ENCODE data around the gene ACAP3. TPM values are rescaled to one million over a fixed set of nuclear protein-coding genes. Genes with fewer than 3 reads are reported as not detected.
A peak's percentile ranks its signal among the peaks of the same experiment; 100 is the strongest.

ACAP3 gene
- total and polyA plus RNA-seq, 3 experiments from 2014 or later = 6.9 to 38.8 (median 36.4) TPM

- POLR2A ChIA-PET = no interaction called here
- H3K4me1 ChIP-seq (ENCODE audit: insufficient read depth, low read length) = peaks cover 31% of the 10 kb centered on the region
- no peaks in the 10 kb centered on the region for H3K27me3 Mint-ChIP-seq
- DNase-seq = no peak
- H3K4me1 Mint-ChIP-seq = peaks cover 15 to 26% (median 22%) of the 10 kb centered on the region in 3 donors
- H3K27ac ChIP-seq (ENCODE audit: low read depth, low read length) = no peak overlapping the region
- H3K4me3 ChIP-seq (ENCODE audit: low read length) = no peak overlapping the region
- H3K36me3 Mint-ChIP-seq = no peaks in the 10 kb centered on the region
- no peaks in the 10 kb centered on the region for H3K9me3 Mint-ChIP-seq
- peak overlapping the region in 1 of 7 donors; percentile 40 for H3K4me3 Mint-ChIP-seq
- H3K9me3 ChIP-seq (ENCODE audit: low read length) = no peaks in the 10 kb centered on the region
- no peaks in the 10 kb centered on the region for H3K36me3 ChIP-seq (ENCODE audit: insufficient read depth, low read length)
- no peaks in the 10 kb centered on the region for H3K27me3 ChIP-seq (ENCODE audit: insufficient read depth, low read length, poor library complexity, severe bottlenecking)
- H3K27ac Mint-ChIP-seq = no peak overlapping the region
- CTCF ChIA-PET = interaction anchor here (0.8 kb wide), 1 partner anchor 16 kb away, joined by 3 read pairs; no protein-coding TSS in a partner anchor
Measured at GRCh38 chr1:1302951-1303509, 4.7 kb downstream of the ACAP3 start.

- ChIA-PET POLR2A (no interaction called here), CTCF (interaction anchor here (0.8 to 1.5 kb wide), 2 partner anchors 10 to 15 kb away, joined by 3 read pairs; no protein-coding TSS in a partner anchor)
- no peak for DNase-seq
Measured at GRCh38 chr1:1302006-1302430, 5.7 kb downstream of the ACAP3 start.

GRCh38 chr1:1300352-1300739, 7.4 kb downstream of the ACAP3 start:
- H3K27me3 ChIP-seq (ENCODE audit: insufficient read depth, low read length, poor library complexity, severe bottlenecking) = no peaks in the 10 kb centered on the region
- H3K9me3 ChIP-seq (ENCODE audit: low read length) = no peaks in the 10 kb centered on the region
- Mint-ChIP-seq H3K4me1 (peaks cover 0 to 8% (median 7%) of the 10 kb centered on the region in 3 donors), H3K9me3 (no peaks in the 10 kb centered on the region), H3K4me3 (no peak overlapping the region), H3K27me3 (no peaks in the 10 kb centered on the region), H3K27ac (no peak overlapping the region), H3K36me3 (no peaks in the 10 kb centered on the region)
- ChIA-PET POLR2A (interaction anchor here (0.7 kb wide), 1 partner anchor 10 kb away, joined by 4 read pairs; no protein-coding TSS in a partner anchor), CTCF (interaction anchor here (1.2 to 1.6 kb wide), 2 partner anchors 9 to 184 kb away, joined by 4 to 6 read pairs; partner anchors contain the start of gene C1orf159)
- no peak overlapping the region for H3K4me3 ChIP-seq (ENCODE audit: low read length)
- no peak overlapping the region for H3K27ac ChIP-seq (ENCODE audit: low read depth, low read length)
- H3K4me1 ChIP-seq (ENCODE audit: insufficient read depth, low read length) = peaks cover 10% of the 10 kb centered on the region
- H3K36me3 ChIP-seq (ENCODE audit: insufficient read depth, low read length) = no peaks in the 10 kb centered on the region
- DNase-seq = no peak

More at GRCh38 chr1:1302006-1302430, 5.7 kb downstream of the ACAP3 start:
- H3K36me3 ChIP-seq (ENCODE audit: insufficient read depth, low read length) = no peaks in the 10 kb centered on the region
- Mint-ChIP-seq H3K36me3 (no peaks in the 10 kb centered on the region), H3K9me3 (no peaks in the 10 kb centered on the region), H3K4me1 (peaks cover 13 to 24% (median 20%) of the 10 kb centered on the region in 3 donors), H3K27me3 (no peaks in the 10 kb centered on the region), H3K27ac (no peak overlapping the region), H3K4me3 (no peak overlapping the region)
- H3K27me3 ChIP-seq (ENCODE audit: insufficient read depth, low read length, poor library complexity, severe bottlenecking) = no peaks in the 10 kb centered on the region
- no peak overlapping the region for H3K4me3 ChIP-seq (ENCODE audit: low read length)
- no peak overlapping the region for H3K27ac ChIP-seq (ENCODE audit: low read depth, low read length)
- H3K9me3 ChIP-seq (ENCODE audit: low read length) = no peaks in the 10 kb centered on the region
- H3K4me1 ChIP-seq (ENCODE audit: insufficient read depth, low read length) = peaks cover 27% of the 10 kb centered on the region

- ChIA-PET CTCF (interaction anchor here (1.2 to 1.6 kb wide), 2 partner anchors 9 to 184 kb away, joined by 4 to 6 read pairs; partner anchors contain the start of gene C1orf159), POLR2A (interaction anchor here (0.7 kb wide), 1 partner anchor 11 kb away, joined by 4 read pairs; no protein-coding TSS in a partner anchor)
- no peak overlapping the region for H3K4me3 Mint-ChIP-seq
- Histone ChIP-seq H3K4me1 (ENCODE audit: insufficient read depth, low read length) (peaks cover 5% of the 10 kb centered on the region), H3K4me3 (ENCODE audit: low read length) (no peak overlapping the region), H3K9me3 (ENCODE audit: low read length) (no peaks in the 10 kb centered on the region), H3K27ac (ENCODE audit: low read depth, low read length) (no peak overlapping the region), H3K27me3 (ENCODE audit: insufficient read depth, low read length, poor library complexity, severe bottlenecking) (no peaks in the 10 kb centered on the region), H3K36me3 (ENCODE audit: insufficient read depth, low read length) (no peaks in the 10 kb centered on the region)
- peaks cover 0 to 5% (median 3%) of the 10 kb centered on the region in 3 donors for H3K4me1 Mint-ChIP-seq
- no peaks in the 10 kb centered on the region for H3K27me3 Mint-ChIP-seq
- no peak for DNase-seq
- no peak overlapping the region for H3K27ac Mint-ChIP-seq
- H3K36me3 Mint-ChIP-seq = no peaks in the 10 kb centered on the region
- H3K9me3 Mint-ChIP-seq = no peaks in the 10 kb centered on the region
Measured at GRCh38 chr1:1299686-1300351, 7.9 kb downstream of the ACAP3 start.

GRCh38 chr1:1298861-1299685, 8.7 kb downstream of the ACAP3 start:
- Mint-ChIP-seq H3K27me3 (no peaks in the 10 kb centered on the region), H3K36me3 (no peaks in the 10 kb centered on the region), H3K9me3 (no peaks in the 10 kb centered on the region), H3K4me3 (no peak overlapping the region), H3K27ac (no peak overlapping the region), H3K4me1 (peaks cover 0 to 5% (median 0%) of the 10 kb centered on the region in 3 donors)
- no peak overlapping the region for H3K4me3 ChIP-seq (ENCODE audit: low read length)
- no peak for DNase-seq
- H3K27me3 ChIP-seq (ENCODE audit: insufficient read depth, low read length, poor library complexity, severe bottlenecking) = no peaks in the 10 kb centered on the region
- POLR2A ChIA-PET = no interaction called here
- H3K4me1 ChIP-seq (ENCODE audit: insufficient read depth, low read length) = no peaks in the 10 kb centered on the region
- H3K9me3 ChIP-seq (ENCODE audit: low read length) = no peaks in the 10 kb centered on the region
- H3K27ac ChIP-seq (ENCODE audit: low read depth, low read length) = no peak overlapping the region
- no peaks in the 10 kb centered on the region for H3K36me3 ChIP-seq (ENCODE audit: insufficient read depth, low read length)
- CTCF ChIA-PET = interaction anchor here (1.6 kb wide), 1 partner anchor 8 kb away, joined by 6 read pairs; no protein-coding TSS in a partner anchor

GRCh38 chr1:1297802-1298424, 9.8 kb downstream of the ACAP3 start:
- DNase-seq = no peak
- no peaks in the 10 kb centered on the region for H3K36me3 Mint-ChIP-seq
- no peak overlapping the region for H3K4me3 Mint-ChIP-seq
- Histone ChIP-seq H3K4me1 (ENCODE audit: insufficient read depth, low read length) (no peaks in the 10 kb centered on the region), H3K9me3 (ENCODE audit: low read length) (no peaks in the 10 kb centered on the region), H3K27me3 (ENCODE audit: insufficient read depth, low read length, poor library complexity, severe bottlenecking) (no peaks in the 10 kb centered on the region), H3K27ac (ENCODE audit: low read depth, low read length) (no peak overlapping the region), H3K4me3 (ENCODE audit: low read length) (no peak overlapping the region), H3K36me3 (ENCODE audit: insufficient read depth, low read length) (no peaks in the 10 kb centered on the region)
- no peak overlapping the region for H3K27ac Mint-ChIP-seq
- no peaks in the 10 kb centered on the region for H3K27me3 Mint-ChIP-seq
- no peaks in the 10 kb centered on the region for H3K9me3 Mint-ChIP-seq
- CTCF ChIA-PET = no interaction called here
- peaks cover 0 to 5% (median 0%) of the 10 kb centered on the region in 3 donors for H3K4me1 Mint-ChIP-seq
- POLR2A ChIA-PET = no interaction called here

GRCh38 chr1:1296070-1297061, 11.4 kb downstream of the ACAP3 start:
- H3K27me3 Mint-ChIP-seq = no peaks in the 10 kb centered on the region
- no peaks in the 10 kb centered on the region for H3K36me3 Mint-ChIP-seq
- H3K27ac Mint-ChIP-seq = no peak overlapping the region
- no peaks in the 10 kb centered on the region for H3K27me3 ChIP-seq (ENCODE audit: insufficient read depth, low read length, poor library complexity, severe bottlenecking)
- no peak overlapping the region for H3K27ac ChIP-seq (ENCODE audit: low read depth, low read length)
- no peak overlapping the region for H3K4me3 ChIP-seq (ENCODE audit: low read length)
- H3K4me3 Mint-ChIP-seq = no peak overlapping the region
- no peaks in the 10 kb centered on the region for H3K9me3 Mint-ChIP-seq
- no peaks in the 10 kb centered on the region for H3K9me3 ChIP-seq (ENCODE audit: low read length)
- no peaks in the 10 kb centered on the region for H3K36me3 ChIP-seq (ENCODE audit: insufficient read depth, low read length)
- ChIA-PET POLR2A (no interaction called here), CTCF (no interaction called here)
- peaks cover 0 to 5% (median 4%) of the 10 kb centered on the region in 3 donors for H3K4me1 Mint-ChIP-seq
- DNase-seq = no peak
- no peaks in the 10 kb centered on the region for H3K4me1 ChIP-seq (ENCODE audit: insufficient read depth, low read length)

All from CD8-positive, alpha-beta memory T cell (primary cell).